K562 (cell line): ENCODE data around the gene PCYT1A. TPM values are rescaled to one million over a fixed set of nuclear protein-coding genes. Genes with fewer than 3 reads are reported as not detected.
A peak's percentile ranks its signal among the peaks of the same experiment; 100 is the strongest.

Source experiments
- CSDE1 ChIP-seq, 2 experiments: fragments of 450-650 bp; IDR thresholded peaks; 2 replicates each; pipeline ENCODE4 v1.6.1; 2016; ENCODE audit warnings: mild to moderate bottlenecking in 1 of 2
- DACH1 ChIP-seq: fragments of 450-650 bp; IDR thresholded peaks from 2 replicates; pipeline ENCODE4 v1.6.1; 2018; ENCODE audit not compliant: partially characterized antibody
- EHMT2 ChIP-seq: fragments of 450-650 bp; IDR thresholded peaks from 2 replicates; pipeline ENCODE4 v1.6.1; 2018; ENCODE audit warnings: antibody characterized with exemption
- GATAD2A ChIP-seq: fragments of 450-650 bp; IDR thresholded peaks from 2 replicates; pipeline ENCODE4 v1.6.1; 2017
- NR2C2 ChIP-seq, 2 experiments: fragments of 200-800 bp in 1 of 2; sonication (Bioruptor generic) in 1 of 2; sonication (generic) in 1 of 2; formaldehyde crosslinking in 1 of 2; IDR thresholded peaks; 2 replicates each; pipeline versions ENCODE4 v1.6.1 to v1.8.0; 2016 to 2022; ENCODE audit warnings: mild to moderate bottlenecking in 1 of 2, missing compliant biosample characterization in 1 of 2, missing genetic modification characterization in 1 of 2, missing genetic modification reagents in 1 of 2
- SREBF1 ChIP-seq: fragments of 150-350 bp; IDR thresholded peaks from 2 replicates; pipeline ENCODE4 v1.6.1; 2014; ENCODE audit warnings: antibody characterized with exemption, low read depth, low read length, borderline replicate concordance
- ZKSCAN3 ChIP-seq: fragments of 250-450 bp; sonication (Bioruptor Pico); IDR thresholded peaks from 2 replicates; pipeline ENCODE4 v1.4.0; 2020
- ZNF717 ChIP-seq: fragments of 250-450 bp; sonication (Bioruptor Pico); IDR thresholded peaks from 2 replicates; pipeline ENCODE4 v1.5.0; 2021
- polyA plus RNA-seq, 8 experiments: library from polyadenylated mRNA; depleted of rRNA in 4 of 8; stranded (reverse) in 5 of 8; unstranded in 3 of 8; fragments of >200 nt; fragmentation: Nextera tagmentation in 2 of 8; fragmentation: Illumina TruSeq in 1 of 8; extraction: Ambion mirVana in 2 of 8; extraction: Trizol in 1 of 8; gene quantifications; 2 replicates each; pipeline versions ENCODE4 v1.2.1 to v1.2.3, GENCODE V29; 2011 to 2014; ENCODE audit warnings: inconsistent platforms in 1 of 8, missing spikeins in 1 of 8
- total RNA-seq, 7 experiments: library from RNA; depleted of rRNA in 6 of 7; stranded (reverse); fragments of >200 nt in 6 of 7; fragmentation: Illumina TruSeq in 2 of 7; extraction: Trizol in 2 of 7; gene quantifications; 2 replicates each; pipeline versions ENCODE4 v1.2.1 to v1.2.3, GENCODE V29; 2011 to 2021; ENCODE audit warnings: low replicate concordance in 1 of 7
- TF ChIP-seq, protein P1 (sequence below): fragments of 450-650 bp; IDR thresholded peaks from 2 replicates; pipeline ENCODE4 v1.6.1; 2016; ENCODE audit warnings: antibody characterized with exemption
- TF ChIP-seq, protein P2 (sequence below): fragments of 200-800 bp; sonication (Bioruptor generic); IDR thresholded peaks from 2 replicates; pipeline ENCODE4 v1.6.1; 2017; ENCODE audit warnings: missing genetic modification characterization, missing compliant biosample characterization
- TF ChIP-seq, protein P3 (sequence below): sonication (generic); formaldehyde crosslinking; IDR thresholded peaks from 2 replicates; pipeline ENCODE4 v1.8.1; 2023; ENCODE audit warnings: mild to moderate bottlenecking, missing genetic modification reagents
- TF ChIP-seq, protein P4 (sequence below), 2 experiments: fragments of 450-650 bp; IDR thresholded peaks; 2 replicates each; pipeline ENCODE4 v1.6.1; 2018; ENCODE audit warnings: mild to moderate bottlenecking in 2 of 2, low read depth in 1 of 2; ENCODE audit not compliant: partially characterized antibody in 2 of 2
- TF ChIP-seq, protein P5 (sequence below): fragments of 250-450 bp; sonication (Bioruptor Pico); IDR thresholded peaks from 2 replicates; pipeline ENCODE4 v1.5.0; 2021; ENCODE audit warnings: mild to moderate bottlenecking, borderline replicate concordance

Gene PCYT1A
- total and polyA plus RNA-seq, 9 of the 15 experiments (the other 6 are each of a cell fraction or from before 2014, with no cell fraction given), result 13.4 to 62.8 (median 49.4) TPM

DNA sequence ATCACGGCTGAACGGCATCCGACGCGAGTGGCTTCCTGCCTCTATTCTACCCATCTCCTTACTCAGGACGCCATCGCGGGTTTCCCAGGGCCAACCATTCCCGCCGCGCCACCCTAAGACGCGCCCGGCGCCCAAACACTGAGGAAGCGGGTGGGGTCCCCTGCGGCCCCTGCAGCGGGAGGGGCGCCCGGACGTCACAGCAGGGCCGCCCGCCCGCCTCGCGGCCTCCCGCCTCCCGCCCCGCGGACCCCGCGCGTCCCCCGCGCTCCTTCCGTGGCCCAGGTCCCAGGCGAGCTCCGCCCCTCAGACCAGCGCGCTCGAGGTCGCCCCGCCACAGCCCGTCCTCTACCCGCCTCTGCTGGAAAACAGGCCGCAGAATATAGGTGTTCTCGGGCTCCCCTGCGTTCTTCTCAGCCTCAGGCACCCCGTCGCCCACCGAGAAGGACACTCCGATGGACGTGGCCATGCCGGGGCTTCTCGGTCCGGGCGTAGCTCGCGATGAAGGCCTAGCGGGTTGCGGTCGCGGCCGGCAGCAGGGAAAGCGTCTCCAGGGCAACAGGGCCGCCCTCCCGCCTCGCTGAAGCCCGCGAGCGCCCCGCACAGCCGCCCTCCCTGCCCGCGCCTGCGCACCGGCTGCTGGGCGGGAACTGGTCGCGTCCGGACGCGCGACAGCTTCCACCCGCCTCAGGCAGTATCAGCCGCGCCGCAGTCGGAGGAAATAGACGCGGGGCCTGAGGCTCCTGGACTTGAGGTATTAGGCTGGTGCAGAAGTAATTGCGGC, 30.4 kb upstream of the PCYT1A start, which contains the start of gene DYNLT2B (continued):
- TF ChIP-seq, protein P1, sequence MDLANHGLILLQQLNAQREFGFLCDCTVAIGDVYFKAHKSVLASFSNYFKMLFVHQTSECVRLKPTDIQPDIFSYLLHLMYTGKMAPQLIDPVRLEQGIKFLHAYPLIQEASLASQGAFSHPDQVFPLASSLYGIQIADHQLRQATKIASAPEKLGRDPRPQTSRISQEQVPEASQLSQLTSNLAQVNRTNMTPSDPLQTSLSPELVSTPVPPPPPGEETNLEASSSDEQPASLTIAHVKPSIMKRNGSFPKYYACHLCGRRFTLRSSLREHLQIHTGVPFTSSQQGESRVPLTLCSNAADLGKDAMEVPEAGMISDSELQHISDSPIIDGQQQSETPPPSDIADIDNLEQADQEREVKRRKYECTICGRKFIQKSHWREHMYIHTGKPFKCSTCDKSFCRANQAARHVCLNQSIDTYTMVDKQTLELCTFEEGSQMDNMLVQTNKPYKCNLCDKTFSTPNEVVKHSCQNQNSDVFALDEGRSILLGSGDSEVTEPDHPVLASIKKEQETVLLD, result peak; percentile 80; the same call in 1 of the 2 replicates
- TF ChIP-seq, protein P2, sequence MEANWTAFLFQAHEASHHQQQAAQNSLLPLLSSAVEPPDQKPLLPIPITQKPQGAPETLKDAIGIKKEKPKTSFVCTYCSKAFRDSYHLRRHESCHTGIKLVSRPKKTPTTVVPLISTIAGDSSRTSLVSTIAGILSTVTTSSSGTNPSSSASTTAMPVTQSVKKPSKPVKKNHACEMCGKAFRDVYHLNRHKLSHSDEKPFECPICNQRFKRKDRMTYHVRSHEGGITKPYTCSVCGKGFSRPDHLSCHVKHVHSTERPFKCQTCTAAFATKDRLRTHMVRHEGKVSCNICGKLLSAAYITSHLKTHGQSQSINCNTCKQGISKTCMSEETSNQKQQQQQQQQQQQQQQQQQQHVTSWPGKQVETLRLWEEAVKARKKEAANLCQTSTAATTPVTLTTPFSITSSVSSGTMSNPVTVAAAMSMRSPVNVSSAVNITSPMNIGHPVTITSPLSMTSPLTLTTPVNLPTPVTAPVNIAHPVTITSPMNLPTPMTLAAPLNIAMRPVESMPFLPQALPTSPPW (CRISPR knock-in tag), result peak; percentile 89
- peak in 1 of 2 experiments; percentile 74; a peak in 1 of 4 replicates for TF ChIP-seq CSDE1 (IDR thresholded peaks at IDR 0.05)
- TF ChIP-seq, protein P3, sequence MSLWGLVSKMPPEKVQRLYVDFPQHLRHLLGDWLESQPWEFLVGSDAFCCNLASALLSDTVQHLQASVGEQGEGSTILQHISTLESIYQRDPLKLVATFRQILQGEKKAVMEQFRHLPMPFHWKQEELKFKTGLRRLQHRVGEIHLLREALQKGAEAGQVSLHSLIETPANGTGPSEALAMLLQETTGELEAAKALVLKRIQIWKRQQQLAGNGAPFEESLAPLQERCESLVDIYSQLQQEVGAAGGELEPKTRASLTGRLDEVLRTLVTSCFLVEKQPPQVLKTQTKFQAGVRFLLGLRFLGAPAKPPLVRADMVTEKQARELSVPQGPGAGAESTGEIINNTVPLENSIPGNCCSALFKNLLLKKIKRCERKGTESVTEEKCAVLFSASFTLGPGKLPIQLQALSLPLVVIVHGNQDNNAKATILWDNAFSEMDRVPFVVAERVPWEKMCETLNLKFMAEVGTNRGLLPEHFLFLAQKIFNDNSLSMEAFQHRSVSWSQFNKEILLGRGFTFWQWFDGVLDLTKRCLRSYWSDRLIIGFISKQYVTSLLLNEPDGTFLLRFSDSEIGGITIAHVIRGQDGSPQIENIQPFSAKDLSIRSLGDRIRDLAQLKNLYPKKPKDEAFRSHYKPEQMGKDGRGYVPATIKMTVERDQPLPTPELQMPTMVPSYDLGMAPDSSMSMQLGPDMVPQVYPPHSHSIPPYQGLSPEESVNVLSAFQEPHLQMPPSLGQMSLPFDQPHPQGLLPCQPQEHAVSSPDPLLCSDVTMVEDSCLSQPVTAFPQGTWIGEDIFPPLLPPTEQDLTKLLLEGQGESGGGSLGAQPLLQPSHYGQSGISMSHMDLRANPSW, result no peak
- no peak for TF ChIP-seq NR2C2 (CRISPR knock-in tag; IDR thresholded peaks at IDR 0.05)
- TF ChIP-seq NR2C2 (tag; IDR thresholded peaks at IDR 0.05), result peak; percentile 55
- TF ChIP-seq GATAD2A, result peak; percentile 5; the same call in 1 of the 2 replicates
- no peak for TF ChIP-seq EHMT2
- no peak for TF ChIP-seq ZKSCAN3 (CRISPR knock-in tag)
- TF ChIP-seq, protein P4, sequence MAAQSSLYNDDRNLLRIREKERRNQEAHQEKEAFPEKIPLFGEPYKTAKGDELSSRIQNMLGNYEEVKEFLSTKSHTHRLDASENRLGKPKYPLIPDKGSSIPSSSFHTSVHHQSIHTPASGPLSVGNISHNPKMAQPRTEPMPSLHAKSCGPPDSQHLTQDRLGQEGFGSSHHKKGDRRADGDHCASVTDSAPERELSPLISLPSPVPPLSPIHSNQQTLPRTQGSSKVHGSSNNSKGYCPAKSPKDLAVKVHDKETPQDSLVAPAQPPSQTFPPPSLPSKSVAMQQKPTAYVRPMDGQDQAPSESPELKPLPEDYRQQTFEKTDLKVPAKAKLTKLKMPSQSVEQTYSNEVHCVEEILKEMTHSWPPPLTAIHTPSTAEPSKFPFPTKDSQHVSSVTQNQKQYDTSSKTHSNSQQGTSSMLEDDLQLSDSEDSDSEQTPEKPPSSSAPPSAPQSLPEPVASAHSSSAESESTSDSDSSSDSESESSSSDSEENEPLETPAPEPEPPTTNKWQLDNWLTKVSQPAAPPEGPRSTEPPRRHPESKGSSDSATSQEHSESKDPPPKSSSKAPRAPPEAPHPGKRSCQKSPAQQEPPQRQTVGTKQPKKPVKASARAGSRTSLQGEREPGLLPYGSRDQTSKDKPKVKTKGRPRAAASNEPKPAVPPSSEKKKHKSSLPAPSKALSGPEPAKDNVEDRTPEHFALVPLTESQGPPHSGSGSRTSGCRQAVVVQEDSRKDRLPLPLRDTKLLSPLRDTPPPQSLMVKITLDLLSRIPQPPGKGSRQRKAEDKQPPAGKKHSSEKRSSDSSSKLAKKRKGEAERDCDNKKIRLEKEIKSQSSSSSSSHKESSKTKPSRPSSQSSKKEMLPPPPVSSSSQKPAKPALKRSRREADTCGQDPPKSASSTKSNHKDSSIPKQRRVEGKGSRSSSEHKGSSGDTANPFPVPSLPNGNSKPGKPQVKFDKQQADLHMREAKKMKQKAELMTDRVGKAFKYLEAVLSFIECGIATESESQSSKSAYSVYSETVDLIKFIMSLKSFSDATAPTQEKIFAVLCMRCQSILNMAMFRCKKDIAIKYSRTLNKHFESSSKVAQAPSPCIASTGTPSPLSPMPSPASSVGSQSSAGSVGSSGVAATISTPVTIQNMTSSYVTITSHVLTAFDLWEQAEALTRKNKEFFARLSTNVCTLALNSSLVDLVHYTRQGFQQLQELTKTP (IDR thresholded peaks at IDR 0.05; ENCODE audit: low read depth in 1 of 2, partially characterized antibody in 2 of 2), result no peak
- no peak for TF ChIP-seq ZNF717 (CRISPR knock-in tag)
- TF ChIP-seq DACH1, result peak; percentile 60
- TF ChIP-seq, protein P5, sequence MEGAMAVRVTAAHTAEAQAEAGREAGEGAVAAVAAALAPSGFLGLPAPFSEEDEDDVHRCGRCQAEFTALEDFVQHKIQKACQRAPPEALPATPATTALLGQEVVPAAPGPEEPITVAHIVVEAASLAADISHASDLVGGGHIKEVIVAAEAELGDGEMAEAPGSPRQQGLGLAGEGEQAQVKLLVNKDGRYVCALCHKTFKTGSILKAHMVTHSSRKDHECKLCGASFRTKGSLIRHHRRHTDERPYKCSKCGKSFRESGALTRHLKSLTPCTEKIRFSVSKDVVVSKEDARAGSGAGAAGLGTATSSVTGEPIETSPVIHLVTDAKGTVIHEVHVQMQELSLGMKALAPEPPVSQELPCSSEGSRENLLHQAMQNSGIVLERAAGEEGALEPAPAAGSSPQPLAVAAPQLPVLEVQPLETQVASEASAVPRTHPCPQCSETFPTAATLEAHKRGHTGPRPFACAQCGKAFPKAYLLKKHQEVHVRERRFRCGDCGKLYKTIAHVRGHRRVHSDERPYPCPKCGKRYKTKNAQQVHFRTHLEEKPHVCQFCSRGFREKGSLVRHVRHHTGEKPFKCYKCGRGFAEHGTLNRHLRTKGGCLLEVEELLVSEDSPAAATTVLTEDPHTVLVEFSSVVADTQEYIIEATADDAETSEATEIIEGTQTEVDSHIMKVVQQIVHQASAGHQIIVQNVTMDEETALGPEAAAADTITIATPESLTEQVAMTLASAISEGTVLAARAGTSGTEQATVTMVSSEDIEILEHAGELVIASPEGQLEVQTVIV (CRISPR knock-in tag), result peak; percentile 68; the same call in 1 of the 2 replicates
- no peak for TF ChIP-seq SREBF1
